Vagina (tissue), 2 donors: ENCODE measurements around the gene FRYL. TPM values are rescaled to one million over a fixed set of nuclear protein-coding genes. Genes with fewer than 3 reads are reported as not detected.

Experiments used
- DNase-seq, 2 donors: peaks; one replicate each; pipeline ENCODE4 v3.0.0-alpha.2; 2017; ENCODE audit errors: extremely low spot score in 2 of 2
- H3K27ac ChIP-seq: fragments of 200-600 bp; sonication (generic); one replicate; pipeline ENCODE4 v1.5.1; 2019
- H3K27me3 ChIP-seq: fragments of 200-600 bp; sonication (generic); one replicate; pipeline ENCODE4 v1.5.1; 2019
- H3K36me3 ChIP-seq, 2 donors: fragments of 200-600 bp; sonication (generic); one replicate each; pipeline ENCODE4 v1.5.1; 2017 to 2019
- H3K4me1 ChIP-seq: fragments of 200-600 bp; sonication (generic); one replicate; pipeline ENCODE4 v1.5.1; 2019
- H3K4me3 ChIP-seq, 2 donors: fragments of 200-600 bp; sonication (generic); 1 replicate in 1 of 2; 2 replicates in 1 of 2; pipeline ENCODE4 v1.5.1; 2016 to 2019
- H3K9me3 ChIP-seq: fragments of 200-600 bp; sonication (generic); one replicate; pipeline ENCODE4 v1.5.1; 2019
- POLR2A ChIP-seq, 2 donors: fragments of 450-650 bp; IDR thresholded peaks; one replicate each; pipeline ENCODE4 v1.6.1; 2017; ENCODE audit warnings: antibody characterized with exemption in 2 of 2, mild to moderate bottlenecking in 2 of 2, moderate library complexity in 2 of 2
- POLR2AphosphoS5 ChIP-seq, 2 donors: sonication (generic); formaldehyde crosslinking; IDR thresholded peaks; one replicate each; pipeline ENCODE4 v1.9.0; 2017; ENCODE audit warnings: antibody characterized with exemption in 2 of 2, mild to moderate bottlenecking in 2 of 2, low read depth in 1 of 2; ENCODE audit not compliant: insufficient read depth in 1 of 2
- intact Hi-C: fragments of 100-400 bp; cut with DNase I; formaldehyde crosslinking; loops from one replicate; pipeline ENCODE4 v1.15.1; 2023
- total RNA-seq: library from RNA; depleted of rRNA; stranded (reverse); fragments of >200 nt; gene quantifications from one replicate; pipeline ENCODE4 v1.2.3, GENCODE V29; 2016
- TF ChIP-seq, protein P1 (sequence below), 3 experiments: fragments of 450-650 bp in 2 of 3; fragments of 200-600 bp in 1 of 3; sonication (generic) in 1 of 3; IDR thresholded peaks; one replicate each; pipeline ENCODE4 v1.5.1; 2017 to 2019; ENCODE audit warnings: antibody characterized with exemption in 3 of 3, mild to moderate bottlenecking in 2 of 3, moderate library complexity in 2 of 3

The FRYL gene
- total RNA-seq, 1 donor from 2014 or later: 51.8 TPM

DNA sequence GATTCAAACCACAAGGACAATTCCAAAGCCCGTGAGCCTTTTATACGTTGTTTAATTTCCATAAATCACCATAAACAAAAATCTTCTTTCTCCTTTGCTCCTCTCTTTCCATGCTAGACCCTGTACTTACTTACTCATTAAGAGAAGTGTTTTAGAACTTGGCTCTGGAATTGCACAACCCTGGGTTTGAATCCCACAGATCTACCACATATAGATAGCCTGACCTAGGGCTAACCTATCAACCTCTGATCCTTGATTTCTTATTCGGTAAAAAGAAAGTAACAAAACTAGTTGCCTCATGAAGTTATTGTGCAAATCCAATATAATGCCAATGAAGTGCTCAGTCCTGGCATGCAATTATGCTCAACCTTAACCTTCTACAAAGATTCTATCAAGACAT, 221.3 kb downstream of the FRYL start:
- intact Hi-C loops: no loop called here

DNA sequence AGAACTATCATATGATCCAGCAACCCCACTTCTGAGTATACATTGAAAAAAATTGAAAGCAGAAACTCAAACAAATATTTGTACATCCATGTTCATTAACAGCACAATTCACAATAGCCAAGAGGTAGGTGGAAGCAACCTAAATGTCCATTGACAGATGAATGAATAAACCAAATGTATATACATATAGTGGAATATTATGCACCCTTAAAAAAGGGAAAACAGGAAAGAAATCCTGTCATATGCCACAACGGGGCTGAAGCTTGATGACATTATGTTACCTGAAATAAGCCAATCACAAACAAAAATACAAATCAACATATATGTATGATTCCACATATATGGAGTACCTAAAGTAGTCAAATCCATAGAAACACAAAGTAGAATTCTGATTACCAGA, 222.1 kb downstream of the FRYL start:
- intact Hi-C loops: no loop called here
- TF ChIP-seq POLR2A (IDR thresholded peaks at IDR 0.05): no peak
- TF ChIP-seq, protein P1, sequence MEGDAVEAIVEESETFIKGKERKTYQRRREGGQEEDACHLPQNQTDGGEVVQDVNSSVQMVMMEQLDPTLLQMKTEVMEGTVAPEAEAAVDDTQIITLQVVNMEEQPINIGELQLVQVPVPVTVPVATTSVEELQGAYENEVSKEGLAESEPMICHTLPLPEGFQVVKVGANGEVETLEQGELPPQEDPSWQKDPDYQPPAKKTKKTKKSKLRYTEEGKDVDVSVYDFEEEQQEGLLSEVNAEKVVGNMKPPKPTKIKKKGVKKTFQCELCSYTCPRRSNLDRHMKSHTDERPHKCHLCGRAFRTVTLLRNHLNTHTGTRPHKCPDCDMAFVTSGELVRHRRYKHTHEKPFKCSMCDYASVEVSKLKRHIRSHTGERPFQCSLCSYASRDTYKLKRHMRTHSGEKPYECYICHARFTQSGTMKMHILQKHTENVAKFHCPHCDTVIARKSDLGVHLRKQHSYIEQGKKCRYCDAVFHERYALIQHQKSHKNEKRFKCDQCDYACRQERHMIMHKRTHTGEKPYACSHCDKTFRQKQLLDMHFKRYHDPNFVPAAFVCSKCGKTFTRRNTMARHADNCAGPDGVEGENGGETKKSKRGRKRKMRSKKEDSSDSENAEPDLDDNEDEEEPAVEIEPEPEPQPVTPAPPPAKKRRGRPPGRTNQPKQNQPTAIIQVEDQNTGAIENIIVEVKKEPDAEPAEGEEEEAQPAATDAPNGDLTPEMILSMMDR (IDR thresholded peaks at IDR 0.05): no peak
- no peak for TF ChIP-seq POLR2AphosphoS5 (IDR thresholded peaks at IDR 0.05; ENCODE audit: insufficient read depth in 1 of 2, low read depth in 1 of 2)
- Histone ChIP-seq H3K27me3 (no peaks in the 10 kb centered on the region), H3K27ac (no peak overlapping the region), H3K9me3 (no peaks in the 10 kb centered on the region), H3K4me1 (no peaks in the 10 kb centered on the region), H3K36me3 (peaks cover 0 to 68% of the 10 kb centered on the region in 2 donors), H3K4me3 (no peak overlapping the region)
- no peak for DNase-seq

More for the DNA sequence above, 221.3 kb downstream of the FRYL start:
- no peak for TF ChIP-seq POLR2A (IDR thresholded peaks at IDR 0.05)
- TF ChIP-seq, protein P1 (IDR thresholded peaks at IDR 0.05): no peak
- H3K9me3 ChIP-seq: no peaks in the 10 kb centered on the region
- peaks cover 0 to 73% of the 10 kb centered on the region in 2 donors for H3K36me3 ChIP-seq
- H3K4me3 ChIP-seq: no peak overlapping the region
- no peaks in the 10 kb centered on the region for H3K4me1 ChIP-seq
- no peak for DNase-seq
- H3K27me3 ChIP-seq: no peaks in the 10 kb centered on the region
- H3K27ac ChIP-seq: no peak overlapping the region

DNA sequence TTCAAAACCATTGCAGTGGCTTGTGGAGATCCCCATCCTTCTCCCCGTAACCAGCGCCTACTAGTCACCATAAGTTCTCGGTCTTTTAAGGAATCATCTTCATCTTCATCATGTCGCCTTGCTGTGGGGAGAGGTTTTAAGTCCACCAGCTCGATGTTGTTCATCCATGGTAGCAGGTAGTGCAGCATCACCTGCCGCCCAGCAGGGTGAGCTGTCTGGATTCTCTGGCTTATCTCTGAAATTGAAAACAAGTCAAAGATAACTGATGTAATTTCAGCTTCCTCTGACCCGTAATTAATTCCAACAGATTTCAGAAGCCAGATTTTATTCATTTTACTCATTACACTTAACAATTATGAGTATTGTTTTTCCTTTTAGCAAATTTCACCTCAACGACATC, 222.6 kb downstream of the FRYL start:
- TF ChIP-seq POLR2AphosphoS5 (IDR thresholded peaks at IDR 0.05; ENCODE audit: insufficient read depth in 1 of 2, low read depth in 1 of 2) (no peak), POLR2A (IDR thresholded peaks at IDR 0.05) (no peak)
- TF ChIP-seq, protein P1 (IDR thresholded peaks at IDR 0.05): no peak
- Histone ChIP-seq H3K4me3 (no peak overlapping the region), H3K27me3 (no peaks in the 10 kb centered on the region), H3K4me1 (no peaks in the 10 kb centered on the region), H3K9me3 (no peaks in the 10 kb centered on the region), H3K36me3 (peaks cover 0 to 74% of the 10 kb centered on the region in 2 donors), H3K27ac (no peak overlapping the region)
- DNase-seq: no peak
- intact Hi-C loops: no loop called here

DNA sequence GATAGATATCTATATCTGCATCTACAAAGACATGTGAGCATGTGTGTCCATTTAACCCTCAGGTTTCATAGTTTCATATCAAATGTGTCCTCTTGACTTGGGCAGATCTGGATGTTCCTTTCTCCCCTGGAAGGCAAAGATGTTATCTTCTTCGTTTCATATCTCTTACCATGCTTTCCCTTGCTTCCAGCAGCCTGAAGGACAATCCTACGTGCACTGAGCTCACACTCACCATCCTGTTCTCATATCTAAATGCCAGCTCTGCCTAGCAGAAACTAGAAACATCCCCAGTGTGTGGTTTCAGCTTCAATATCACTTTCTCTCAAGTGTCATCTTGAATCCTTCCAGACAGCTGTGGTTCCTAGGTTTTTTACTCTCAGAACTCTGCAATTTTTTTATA, 223.8 kb downstream of the FRYL start:
- no peak overlapping the region for H3K4me3 ChIP-seq
- TF ChIP-seq POLR2A (IDR thresholded peaks at IDR 0.05): no peak
- TF ChIP-seq POLR2AphosphoS5 (IDR thresholded peaks at IDR 0.05; ENCODE audit: insufficient read depth in 1 of 2, low read depth in 1 of 2): no peak
- TF ChIP-seq, protein P1 (IDR thresholded peaks at IDR 0.05): no peak
- H3K9me3 ChIP-seq: no peaks in the 10 kb centered on the region
- intact Hi-C loops: no loop called here
- H3K27ac ChIP-seq: no peak overlapping the region
- H3K27me3 ChIP-seq: no peaks in the 10 kb centered on the region
- DNase-seq: no peak
- no peaks in the 10 kb centered on the region for H3K4me1 ChIP-seq
- peaks cover 0 to 75% of the 10 kb centered on the region in 2 donors for H3K36me3 ChIP-seq

DNA sequence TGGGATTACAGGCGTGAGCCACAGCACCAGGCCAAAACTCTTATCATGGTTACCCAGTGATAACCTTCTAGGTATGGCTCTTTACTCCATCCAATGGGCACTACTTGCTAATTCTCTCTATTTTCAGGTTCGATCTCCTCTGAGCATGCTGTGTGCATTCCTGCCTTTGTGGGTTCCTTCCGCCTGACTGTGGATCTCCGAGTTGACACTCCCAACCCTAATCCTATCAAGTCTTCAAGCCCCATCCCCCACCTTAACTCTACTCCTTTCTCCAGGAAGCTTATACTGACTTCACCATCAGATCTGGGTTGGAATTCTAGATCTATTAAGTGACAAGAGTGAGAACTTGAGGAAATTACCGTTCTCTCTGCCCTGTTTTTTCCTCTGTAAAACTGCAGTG, 225.5 kb downstream of the FRYL start:
- Histone ChIP-seq H3K27me3 (no peaks in the 10 kb centered on the region), H3K9me3 (no peaks in the 10 kb centered on the region), H3K27ac (no peak overlapping the region), H3K4me1 (no peaks in the 10 kb centered on the region), H3K36me3 (peaks cover 0 to 73% of the 10 kb centered on the region in 2 donors), H3K4me3 (no peak overlapping the region)
- no peak for DNase-seq
- TF ChIP-seq, protein P1 (IDR thresholded peaks at IDR 0.05): no peak
- TF ChIP-seq POLR2AphosphoS5 (IDR thresholded peaks at IDR 0.05; ENCODE audit: insufficient read depth in 1 of 2, low read depth in 1 of 2) (no peak), POLR2A (IDR thresholded peaks at IDR 0.05) (no peak)
- intact Hi-C loops: no loop called here
